ENCODE results near the gene MAGEB1. TPM values are rescaled to one million over a fixed set of nuclear protein-coding genes. Genes with fewer than 3 reads are reported as not detected.

The MAGEB1 gene
- total RNA-seq, 6 experiments from 2014 or later: not detected

GRCh38 chrX:30220661-30221060 is 26.3 kb upstream of the MAGEB1 start:
- no peaks in the 10 kb centered on the region for H3K4me1 Mint-ChIP-seq (ENCODE audit: low read depth)

GRCh38 chrX:30224536-30224935 is 22.4 kb upstream of the MAGEB1 start:
- Mint-ChIP-seq H3K36me3 (ENCODE audit: low read depth) (no peaks in the 10 kb centered on the region), H3K9me3 (no peaks in the 10 kb centered on the region), H3K4me3 (no peak overlapping the region), H3K4me1 (ENCODE audit: low read depth) (no peaks in the 10 kb centered on the region), H3K27me3 (ENCODE audit: insufficient read depth) (no peaks in the 10 kb centered on the region), H3K27ac (no peak overlapping the region)
- DNase-seq: no peak
- TF ChIP-seq CTCF (IDR thresholded peaks at IDR 0.05): no peak

More at GRCh38 chrX:30220661-30221060, 26.3 kb upstream of the MAGEB1 start:
- no peak overlapping the region for H3K4me3 Mint-ChIP-seq
- TF ChIP-seq CTCF (IDR thresholded peaks at IDR 0.05): no peak
- no peak overlapping the region for H3K27ac Mint-ChIP-seq
- DNase-seq: no peak
- no peaks in the 10 kb centered on the region for H3K36me3 Mint-ChIP-seq (ENCODE audit: low read depth)
- no peaks in the 10 kb centered on the region; the same call in none of the 2 replicates for H3K27me3 Mint-ChIP-seq (ENCODE audit: insufficient read depth)
- no peaks in the 10 kb centered on the region for H3K9me3 Mint-ChIP-seq

GRCh38 chrX:30228526-30228925 is 18.4 kb upstream of the MAGEB1 start:
- Mint-ChIP-seq H3K36me3 (ENCODE audit: low read depth) (no peaks in the 10 kb centered on the region), H3K4me3 (no peak overlapping the region), H3K27me3 (ENCODE audit: insufficient read depth) (no peaks in the 10 kb centered on the region), H3K27ac (no peak overlapping the region), H3K4me1 (ENCODE audit: low read depth) (no peaks in the 10 kb centered on the region), H3K9me3 (no peaks in the 10 kb centered on the region)
- DNase-seq: no peak
- TF ChIP-seq CTCF (IDR thresholded peaks at IDR 0.05): no peak

- DNase-seq: no peak
- H3K4me1 Mint-ChIP-seq (ENCODE audit: low read depth): no peaks in the 10 kb centered on the region
- no peak within 1 kb of the TSS for H3K27ac Mint-ChIP-seq
- H3K27me3 Mint-ChIP-seq (ENCODE audit: insufficient read depth): no peaks in the 10 kb centered on the region
- no peaks in the 10 kb centered on the region for H3K9me3 Mint-ChIP-seq
- no peak within 1 kb of the TSS for H3K4me3 Mint-ChIP-seq
- H3K36me3 Mint-ChIP-seq (ENCODE audit: low read depth): no peaks in the 10 kb centered on the region
- no peak for TF ChIP-seq CTCF (IDR thresholded peaks at IDR 0.05)
These were observed 16.6 kb upstream of the MAGEB1 start, which contains the start of gene MAGEB3 for GRCh38 chrX:30230395-30230794. Gene MAGEB3, plus strand, starts transcription at chrX:30230657. Its CDS starts 5,268 bp downstream, at chrX:30235925.

DNA sequence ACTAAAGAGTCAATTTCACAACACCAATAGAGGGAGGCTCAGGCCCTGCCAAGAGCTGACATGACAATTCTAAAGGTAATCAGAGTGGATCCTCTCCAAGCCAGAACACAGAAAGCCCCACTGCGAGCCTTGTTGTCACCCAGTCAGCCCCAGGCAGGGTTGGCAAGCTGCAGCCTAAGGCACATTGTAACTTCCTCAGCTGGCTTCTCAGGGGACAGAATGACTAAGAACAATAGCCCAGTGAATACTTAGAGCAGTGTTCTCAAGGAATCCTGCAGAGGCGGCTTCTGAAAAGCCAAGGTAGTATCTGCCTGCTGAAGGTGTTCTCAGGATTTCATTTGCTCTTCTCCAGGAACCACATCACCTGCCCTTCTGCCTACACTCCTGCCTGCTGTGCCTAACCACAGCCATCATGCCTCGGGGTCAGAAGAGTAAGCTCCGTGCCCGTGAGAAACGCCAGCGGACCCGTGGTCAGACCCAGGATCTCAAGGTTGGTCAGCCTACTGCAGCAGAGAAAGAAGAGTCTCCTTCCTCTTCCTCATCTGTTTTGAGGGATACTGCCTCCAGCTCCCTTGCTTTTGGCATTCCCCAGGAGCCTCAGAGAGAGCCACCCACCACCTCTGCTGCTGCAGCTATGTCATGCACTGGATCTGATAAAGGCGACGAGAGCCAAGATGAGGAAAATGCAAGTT is 5.1 kb upstream of the MAGEB1 start, which contains the start of gene MAGEB4:
TSS of gene MAGEB4 (plus strand) at position 277 of the 692 bp plus-strand sequence. CDS start at position 413, 136 bp downstream.
- DNase-seq: no peak
- no peaks in the 10 kb centered on the region for H3K4me1 Mint-ChIP-seq (ENCODE audit: low read depth)
- TF ChIP-seq CTCF (IDR thresholded peaks at IDR 0.05): no peak
- H3K27me3 Mint-ChIP-seq (ENCODE audit: insufficient read depth): peaks cover 4% of the 10 kb centered on the region; the same call in 1 of the 2 replicates
- H3K4me3 Mint-ChIP-seq: no peak within 1 kb of the TSS
- no peaks in the 10 kb centered on the region for H3K36me3 Mint-ChIP-seq (ENCODE audit: low read depth)
- H3K9me3 Mint-ChIP-seq: no peaks in the 10 kb centered on the region
- no peak within 1 kb of the TSS for H3K27ac Mint-ChIP-seq
